ENCODE data around the gene GRHL1.

Gene GRHL1

DNA sequence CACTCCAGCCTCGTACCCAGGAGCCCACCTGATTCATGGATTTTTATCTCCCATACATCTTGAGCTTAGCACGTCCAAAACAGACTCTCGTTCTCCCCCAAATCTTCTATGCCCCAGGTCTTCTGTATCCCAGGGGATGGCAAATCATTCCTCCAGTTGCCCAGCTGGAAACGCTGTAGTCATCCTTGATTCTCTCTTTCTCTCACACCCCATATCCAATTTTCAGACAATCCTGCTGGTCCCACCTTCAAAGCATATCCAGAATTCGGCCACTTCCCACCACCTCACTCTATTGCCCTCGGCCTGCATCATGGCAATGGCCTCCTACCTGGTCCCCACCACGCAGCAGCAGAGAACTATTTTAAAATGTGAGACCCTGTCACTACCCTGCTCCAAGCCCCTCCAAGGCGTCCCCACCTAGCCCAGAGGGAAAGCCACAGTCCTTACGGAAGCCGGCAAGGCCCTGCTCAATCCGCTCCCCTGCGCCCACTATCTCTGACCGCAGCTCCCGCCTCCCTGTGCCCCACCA, 1.4 kb upstream of the GRHL1 start:
- Histone ChIP-seq H3K27me3 (ENCODE audit: low read length) (no peaks in the 10 kb centered on the region), H3K4me3 (ENCODE audit: insufficient read depth, low read length, poor library complexity, severe bottlenecking) (no peak overlapping the region), H3K9me2 (replicated peaks; ENCODE audit: insufficient read depth, low read length) (no peaks in the 10 kb centered on the region), H3K79me2 (ENCODE audit: insufficient read depth, low read length) (no peaks in the 10 kb centered on the region), H3K4me2 (ENCODE audit: low read depth, low read length, poor library complexity, severe bottlenecking) (peak overlapping the region; percentile 65), H3F3A (ENCODE audit: insufficient read depth) (peaks cover 4% of the 10 kb centered on the region; the same call in 1 of the 2 replicates), H3K36me3 (ENCODE audit: low read length) (no peaks in the 10 kb centered on the region), H3K9me3 (ENCODE audit: insufficient read depth, low read length) (no peaks in the 10 kb centered on the region), H4K20me1 (ENCODE audit: low read depth, low read length) (no peaks in the 10 kb centered on the region), H3K9ac (ENCODE audit: low read length) (no peak overlapping the region), H2AFZ (ENCODE audit: low read depth, low read length, severe bottlenecking) (no peak overlapping the region), H3K27ac (ENCODE audit: low read depth, low read length) (no peak overlapping the region)
- TF ChIP-seq, protein P1, sequence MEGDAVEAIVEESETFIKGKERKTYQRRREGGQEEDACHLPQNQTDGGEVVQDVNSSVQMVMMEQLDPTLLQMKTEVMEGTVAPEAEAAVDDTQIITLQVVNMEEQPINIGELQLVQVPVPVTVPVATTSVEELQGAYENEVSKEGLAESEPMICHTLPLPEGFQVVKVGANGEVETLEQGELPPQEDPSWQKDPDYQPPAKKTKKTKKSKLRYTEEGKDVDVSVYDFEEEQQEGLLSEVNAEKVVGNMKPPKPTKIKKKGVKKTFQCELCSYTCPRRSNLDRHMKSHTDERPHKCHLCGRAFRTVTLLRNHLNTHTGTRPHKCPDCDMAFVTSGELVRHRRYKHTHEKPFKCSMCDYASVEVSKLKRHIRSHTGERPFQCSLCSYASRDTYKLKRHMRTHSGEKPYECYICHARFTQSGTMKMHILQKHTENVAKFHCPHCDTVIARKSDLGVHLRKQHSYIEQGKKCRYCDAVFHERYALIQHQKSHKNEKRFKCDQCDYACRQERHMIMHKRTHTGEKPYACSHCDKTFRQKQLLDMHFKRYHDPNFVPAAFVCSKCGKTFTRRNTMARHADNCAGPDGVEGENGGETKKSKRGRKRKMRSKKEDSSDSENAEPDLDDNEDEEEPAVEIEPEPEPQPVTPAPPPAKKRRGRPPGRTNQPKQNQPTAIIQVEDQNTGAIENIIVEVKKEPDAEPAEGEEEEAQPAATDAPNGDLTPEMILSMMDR (IDR thresholded peaks at IDR 0.05; ENCODE audit: insufficient read depth, low read length, poor library complexity, severe bottlenecking) = no peak
- TF ChIP-seq EZH2phosphoT487 (conservative IDR thresholded peaks at IDR 0.05; ENCODE audit: low read length) = no peak

- Histone ChIP-seq H3K9me3 (ENCODE audit: insufficient read depth, low read length) (no peaks in the 10 kb centered on the region), H3F3A (ENCODE audit: insufficient read depth) (peaks cover 4% of the 10 kb centered on the region; the same call in 1 of the 2 replicates), H4K20me1 (ENCODE audit: low read depth, low read length) (no peaks in the 10 kb centered on the region), H2AFZ (ENCODE audit: low read depth, low read length, severe bottlenecking) (peak overlapping the region; percentile 95), H3K4me3 (ENCODE audit: insufficient read depth, low read length, poor library complexity, severe bottlenecking) (peak overlapping the region; percentile 81), H3K27me3 (ENCODE audit: low read length) (no peaks in the 10 kb centered on the region), H3K79me2 (ENCODE audit: insufficient read depth, low read length) (no peaks in the 10 kb centered on the region), H3K9ac (ENCODE audit: low read length) (peak overlapping the region; percentile 67), H3K27ac (ENCODE audit: low read depth, low read length) (no peak overlapping the region), H3K9me2 (replicated peaks; ENCODE audit: insufficient read depth, low read length) (no peaks in the 10 kb centered on the region), H3K36me3 (ENCODE audit: low read length) (no peaks in the 10 kb centered on the region), H3K4me2 (ENCODE audit: low read depth, low read length, poor library complexity, severe bottlenecking) (peak overlapping the region; percentile 65)
- TF ChIP-seq EZH2phosphoT487 (conservative IDR thresholded peaks at IDR 0.05; ENCODE audit: low read length) = no peak
- TF ChIP-seq, protein P1 (IDR thresholded peaks at IDR 0.05; ENCODE audit: insufficient read depth, low read length, poor library complexity, severe bottlenecking) = no peak
Observed at GRCh38 chr2:9950521-9951271, 797 bp upstream of the GRHL1 start.

- Histone ChIP-seq H2AFZ (ENCODE audit: low read depth, low read length, severe bottlenecking) (peak overlapping the region; percentile 95), H3K4me2 (ENCODE audit: low read depth, low read length, poor library complexity, severe bottlenecking) (peak overlapping the region; percentile 65), H3K9me2 (replicated peaks; ENCODE audit: insufficient read depth, low read length) (no peaks in the 10 kb centered on the region), H3F3A (ENCODE audit: insufficient read depth) (peaks cover 4% of the 10 kb centered on the region; the same call in 1 of the 2 replicates), H3K79me2 (ENCODE audit: insufficient read depth, low read length) (no peaks in the 10 kb centered on the region), H3K4me3 (ENCODE audit: insufficient read depth, low read length, poor library complexity, severe bottlenecking) (peak overlapping the region; percentile 81), H3K27ac (ENCODE audit: low read depth, low read length) (no peak overlapping the region), H4K20me1 (ENCODE audit: low read depth, low read length) (no peaks in the 10 kb centered on the region), H3K9ac (ENCODE audit: low read length) (peak overlapping the region; percentile 67), H3K27me3 (ENCODE audit: low read length) (no peaks in the 10 kb centered on the region), H3K9me3 (ENCODE audit: insufficient read depth, low read length) (no peaks in the 10 kb centered on the region), H3K36me3 (ENCODE audit: low read length) (no peaks in the 10 kb centered on the region)
- TF ChIP-seq, protein P1 (IDR thresholded peaks at IDR 0.05; ENCODE audit: insufficient read depth, low read length, poor library complexity, severe bottlenecking) = no peak
- TF ChIP-seq EZH2phosphoT487 (conservative IDR thresholded peaks at IDR 0.05; ENCODE audit: low read length) = no peak
Observed at GRCh38 chr2:9951272-9951521, 296 bp upstream of the GRHL1 start.

All from SU-DHL-6 (cell line).